Superior temporal gyrus (tissue), 1 donor: ENCODE measurements around the gene ADAM22.
"Not testable (repeated sequence)": the region's sequence is repeated elsewhere in the genome, so short reads cannot be mapped to it uniquely, and the experiment has no call there.

ENCODE experiments used
- DNase-seq: peaks from one replicate; pipeline ENCODE4 v3.0.0-alpha.2; 2016; ENCODE audit errors: extremely low spot score

The ADAM22 gene

DNA sequence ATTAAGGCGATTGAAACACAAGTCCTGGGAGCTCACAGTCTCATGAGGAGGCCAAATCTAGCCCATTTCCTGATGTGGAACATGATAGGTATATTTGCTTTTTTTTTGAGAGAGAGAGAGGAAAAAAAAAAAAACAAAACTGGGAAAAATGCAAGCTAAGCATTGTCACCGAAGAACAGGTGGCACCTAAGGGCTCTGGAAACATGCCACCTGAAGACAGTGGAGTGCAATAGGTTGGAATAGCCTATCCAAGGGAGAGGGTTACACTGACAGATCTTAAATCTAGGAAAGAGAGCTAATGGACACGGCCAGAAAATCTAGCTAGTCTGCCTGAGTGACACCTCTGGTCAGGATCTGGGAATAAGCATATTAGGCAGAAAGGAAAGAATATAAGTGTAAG lies 175.6 kb downstream of the ADAM22 start:
- DNase-seq: no peak

DNA sequence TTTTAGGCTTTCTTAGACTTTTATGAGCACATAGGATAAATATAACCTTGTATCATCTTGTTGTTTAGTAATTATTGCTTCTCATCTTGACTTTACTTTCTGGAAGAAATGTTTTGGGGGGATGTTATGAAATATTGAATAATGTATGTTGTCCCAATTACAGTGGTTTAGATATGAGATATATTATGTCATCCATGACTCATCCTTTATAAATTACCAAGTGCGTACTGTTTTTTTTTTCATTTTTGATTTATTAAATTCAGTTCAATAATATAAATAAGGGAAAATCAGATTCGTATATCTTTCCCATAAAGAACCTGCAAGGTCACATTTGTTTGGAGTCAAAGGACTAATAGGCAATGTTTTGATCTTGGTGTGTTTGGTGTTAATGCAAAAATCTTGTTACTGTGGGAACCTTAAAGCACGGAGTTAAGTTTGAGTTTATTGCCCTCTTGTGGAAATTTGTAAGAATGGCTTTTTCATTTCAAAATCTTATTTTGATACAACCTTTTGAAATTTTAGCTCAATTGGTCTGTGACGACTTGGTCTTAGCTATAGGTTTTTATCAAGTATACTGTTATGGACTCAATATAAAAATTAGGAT lies 177.2 kb downstream of the ADAM22 start:
- DNase-seq: peak; percentile 83

DNA sequence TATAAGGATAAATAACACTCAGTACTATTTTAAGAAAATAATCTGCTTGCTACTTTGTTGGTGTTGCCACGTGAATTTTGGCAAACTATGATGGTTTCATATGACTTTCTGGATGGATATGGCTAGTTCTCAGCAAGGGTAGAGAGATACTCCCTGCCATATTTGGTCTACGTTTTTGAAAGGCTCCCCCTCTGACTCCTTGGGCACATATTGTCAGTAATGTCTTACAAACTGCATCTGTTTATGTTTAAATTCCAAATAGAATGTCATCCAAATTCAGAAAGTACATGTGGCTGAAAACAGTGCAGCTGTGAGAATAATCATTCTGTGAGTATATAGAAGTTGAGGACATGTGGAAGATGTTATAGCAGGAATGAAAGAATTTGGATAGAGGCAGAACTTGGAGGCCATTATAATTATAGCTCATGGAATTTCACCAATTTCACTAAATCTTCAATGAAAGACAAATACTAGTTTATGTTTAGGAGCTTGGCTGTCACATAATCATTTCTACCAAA lies 178.0 kb downstream of the ADAM22 start:
- DNase-seq: no peak

DNA sequence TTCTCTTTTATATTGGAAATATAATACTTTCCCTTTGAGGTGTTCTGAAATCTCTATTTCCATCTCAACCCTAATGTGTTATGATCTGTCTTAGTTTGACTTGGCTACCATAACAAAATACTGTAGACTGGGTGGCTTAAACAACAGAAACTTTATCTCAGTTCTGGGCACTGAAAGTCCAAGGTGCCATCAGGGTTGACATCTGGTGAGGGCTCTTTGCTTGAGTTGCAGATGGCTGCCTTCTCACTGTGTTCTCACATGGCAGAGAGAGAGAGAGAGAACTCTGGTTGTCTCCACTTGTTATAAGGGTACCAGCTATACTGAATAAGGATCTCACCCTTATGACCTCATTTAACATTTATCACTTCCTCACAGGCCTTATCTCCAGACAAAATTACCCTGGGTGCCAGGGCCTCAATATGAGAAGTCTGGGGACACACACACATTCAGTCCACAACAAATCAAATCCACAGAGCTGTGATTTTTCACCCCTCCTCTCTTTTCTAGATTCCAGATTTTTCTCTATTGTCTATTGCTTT lies 181.3 kb downstream of the ADAM22 start:
- DNase-seq: no peak

DNA sequence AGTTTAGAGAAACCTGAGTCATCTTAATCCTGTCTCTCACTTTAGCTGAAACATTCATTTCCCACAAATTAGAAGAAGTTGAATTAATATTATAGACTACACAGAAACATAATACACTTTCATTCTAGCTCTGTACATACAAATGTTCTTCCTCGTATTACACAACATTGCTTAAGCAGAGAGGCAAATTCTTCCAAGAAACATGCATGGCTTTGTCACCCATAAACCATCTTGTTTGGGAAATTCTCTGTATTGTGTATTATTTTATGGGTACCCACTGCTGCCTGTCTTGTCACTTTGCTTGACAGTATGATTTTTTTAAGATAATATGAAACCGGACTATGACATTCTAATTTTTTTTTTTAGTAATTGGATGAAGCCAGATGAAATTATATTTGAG lies 181.8 kb downstream of the ADAM22 start:
- no peak for DNase-seq

DNA sequence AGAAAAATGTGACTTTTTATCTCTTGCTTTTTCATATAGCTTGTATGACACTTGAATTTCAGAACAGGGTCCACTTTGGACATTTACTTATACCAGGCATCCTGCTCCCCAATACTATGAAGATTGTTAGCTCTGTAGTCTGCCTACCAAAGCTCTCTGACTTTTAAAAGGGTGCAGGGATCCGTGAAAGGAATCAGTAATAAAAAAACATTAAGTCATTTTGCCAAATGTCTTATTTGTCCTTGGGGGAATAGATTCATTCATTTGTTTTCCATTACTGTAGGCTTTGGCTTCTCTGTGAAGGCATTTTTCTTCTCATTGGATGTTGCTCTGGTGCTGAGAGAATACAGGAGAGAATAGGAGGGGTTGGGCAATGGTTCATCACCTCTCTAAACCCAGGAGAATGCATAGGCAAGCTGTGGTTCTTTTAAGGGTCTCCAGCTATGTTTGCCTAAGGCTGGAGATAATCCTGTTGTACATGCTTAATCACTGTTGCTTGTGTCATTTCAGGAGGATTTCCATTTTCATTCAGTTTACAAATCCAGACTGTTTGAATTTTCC lies 182.3 kb downstream of the ADAM22 start:
- DNase-seq: no peak

DNA sequence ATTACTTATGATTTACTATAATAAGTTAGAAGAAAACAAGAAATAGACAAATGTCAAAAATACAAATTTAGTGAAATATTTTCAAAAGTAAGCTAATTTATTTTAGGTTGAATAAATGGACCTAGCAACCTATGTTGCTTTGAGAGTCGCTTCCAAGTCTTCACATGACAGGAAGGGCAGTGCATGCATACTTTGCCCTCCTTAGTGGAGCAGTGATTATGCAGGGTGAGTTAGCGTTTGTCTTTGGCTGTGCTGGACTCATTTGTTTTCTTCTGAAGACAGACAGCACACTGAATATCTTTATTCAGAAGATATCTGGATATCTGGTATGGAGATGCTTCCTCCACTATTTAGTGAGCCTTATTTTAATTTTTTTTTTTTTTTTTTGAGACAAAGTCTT lies 183.3 kb downstream of the ADAM22 start:
- no peak for DNase-seq

DNA sequence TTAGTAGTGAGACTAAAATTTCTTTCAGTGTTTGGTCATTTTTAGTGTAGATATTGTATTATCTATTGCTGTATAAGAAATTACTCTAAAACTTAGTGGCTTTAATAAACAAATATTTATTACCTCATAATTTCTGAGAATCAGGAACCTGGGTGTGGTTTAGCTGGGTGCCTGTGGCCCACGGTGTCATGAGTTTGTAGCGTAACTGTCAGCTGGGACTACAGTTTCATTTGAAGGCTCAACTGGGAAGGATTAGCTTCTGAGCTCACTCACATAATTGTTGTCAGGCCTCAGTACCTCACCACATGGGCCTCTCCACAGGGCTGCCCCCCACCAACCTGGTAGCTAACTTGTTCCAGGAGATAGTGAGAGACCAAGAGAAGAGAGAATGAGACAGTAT lies 187.3 kb downstream of the ADAM22 start:
- DNase-seq: no peak

DNA sequence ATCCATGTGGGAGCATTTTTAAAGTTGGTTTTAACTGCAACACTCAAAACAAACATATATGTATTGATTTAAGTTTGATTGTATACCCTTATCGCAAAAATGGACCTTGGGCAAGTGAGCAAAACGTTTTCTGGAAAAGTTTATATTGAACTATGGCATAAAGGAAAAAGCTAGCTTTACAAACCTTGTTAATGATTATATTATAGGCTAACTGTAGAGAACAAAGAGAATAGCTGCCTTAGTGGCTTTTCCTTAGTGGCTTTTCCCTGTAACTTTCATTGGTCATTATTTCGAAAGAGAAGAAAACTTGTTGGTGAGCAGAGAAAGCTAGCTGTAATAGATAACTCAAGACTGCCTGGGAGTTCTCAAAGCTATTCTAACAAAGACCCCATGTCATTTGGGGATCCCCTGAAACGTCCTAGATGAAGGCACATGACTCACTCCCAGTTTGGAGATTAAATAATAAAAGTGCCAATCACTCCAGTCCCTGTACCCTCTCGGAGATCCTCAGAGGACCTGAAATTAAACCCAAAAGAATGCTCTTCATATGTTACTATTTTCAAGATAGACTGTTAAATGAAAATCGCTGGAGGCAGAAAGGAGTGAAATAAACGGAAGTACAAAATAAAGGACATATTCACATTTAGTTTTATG lies 193.7 kb downstream of the ADAM22 start:
- DNase-seq: no peak

DNA sequence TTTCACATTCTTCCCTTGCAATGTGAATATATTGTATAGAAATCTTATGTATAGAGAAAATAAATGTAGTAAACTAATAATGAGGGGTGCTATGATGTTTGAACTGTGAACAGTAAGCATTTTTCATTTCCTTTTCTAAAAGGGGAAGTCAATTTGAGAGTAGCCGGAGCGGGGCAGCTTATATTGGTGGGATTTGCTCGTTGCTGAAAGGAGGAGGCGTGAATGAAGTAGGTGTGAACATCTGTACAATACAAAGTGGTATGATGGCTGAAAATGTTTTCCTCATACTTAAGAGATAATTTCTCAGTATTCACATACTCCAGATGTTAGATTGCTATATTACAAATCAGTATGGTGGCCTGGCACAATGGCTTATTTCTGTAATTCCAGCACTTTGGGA lies 198.7 kb downstream of the ADAM22 start:
- no peak for DNase-seq

DNA sequence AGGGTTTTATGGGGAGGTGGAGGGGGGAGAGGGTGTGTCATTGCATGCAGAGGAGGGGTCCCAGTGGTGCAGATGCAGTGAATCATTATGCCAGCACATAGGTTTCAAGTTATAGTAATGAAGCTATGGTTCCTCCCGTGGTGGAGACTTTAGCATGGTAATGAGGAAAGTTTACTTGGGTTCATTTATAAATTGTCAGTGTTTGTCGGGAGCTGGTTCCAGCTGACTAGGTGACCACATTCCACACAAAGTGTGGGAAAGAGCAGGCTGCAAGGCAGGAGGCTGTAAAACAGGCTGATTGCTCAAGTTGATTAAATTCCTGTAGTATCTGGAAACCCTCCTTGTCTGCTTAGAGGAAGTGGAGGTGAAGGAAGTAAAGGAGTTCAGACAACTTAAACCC lies 206.9 kb downstream of the ADAM22 start:
- DNase-seq: no peak

DNA sequence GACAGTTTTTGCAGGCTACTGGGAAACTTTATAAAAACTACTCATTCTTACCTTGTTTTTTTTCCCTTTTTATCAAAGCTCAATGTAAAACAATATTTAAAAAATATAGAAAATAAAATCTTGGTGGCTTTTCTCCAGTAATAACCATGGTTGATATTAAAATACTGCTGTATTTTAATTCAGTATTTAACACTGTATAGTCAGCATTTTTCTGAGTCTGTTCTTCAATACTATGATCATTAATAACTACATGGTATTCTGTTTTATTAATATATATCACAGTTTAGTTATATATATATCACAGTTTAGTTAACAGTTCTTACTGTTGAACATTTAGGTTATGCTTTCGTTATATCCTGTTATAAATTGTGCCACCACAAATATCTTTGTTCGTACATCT lies 207.4 kb downstream of the ADAM22 start:
- no peak for DNase-seq

DNA sequence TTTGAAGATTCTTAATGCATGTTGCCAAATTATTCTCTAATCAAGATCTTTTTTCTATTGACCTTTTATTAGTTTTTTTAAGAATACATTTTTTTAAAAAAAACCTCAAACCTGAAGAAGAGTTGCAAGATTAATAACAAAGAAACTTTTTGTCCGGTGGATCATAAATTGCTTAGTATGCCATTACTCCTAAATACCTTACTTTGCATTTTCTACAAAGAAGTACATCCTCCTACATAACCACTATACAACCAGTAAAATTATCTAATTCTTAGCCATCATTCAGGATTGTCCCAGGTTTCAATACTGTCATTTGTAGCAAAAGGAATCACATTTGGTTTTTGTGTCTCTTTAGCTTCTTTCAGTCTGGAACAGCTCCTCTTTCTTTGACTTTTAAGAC lies 207.9 kb downstream of the ADAM22 start:
- no peak for DNase-seq

DNA sequence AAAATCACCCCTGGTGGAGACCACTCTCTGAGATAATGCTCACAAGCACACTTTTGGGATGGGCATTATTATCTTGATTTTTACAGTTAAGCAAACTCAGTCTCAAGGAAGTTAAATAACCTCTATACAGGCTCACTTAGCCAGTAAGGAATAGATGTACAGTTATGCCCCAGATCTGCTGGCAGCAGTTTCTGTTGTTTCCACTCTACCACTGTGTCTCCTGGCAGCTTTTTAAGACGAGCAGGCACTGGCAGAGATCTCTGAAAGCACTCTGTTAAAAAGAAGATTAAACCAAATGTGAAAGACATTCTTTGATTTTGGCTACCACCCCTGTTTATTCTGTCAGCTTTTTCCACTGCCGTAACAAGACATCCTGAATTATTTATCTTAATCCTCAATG lies 212.6 kb downstream of the ADAM22 start:
- peak; percentile 26 for DNase-seq

DNA sequence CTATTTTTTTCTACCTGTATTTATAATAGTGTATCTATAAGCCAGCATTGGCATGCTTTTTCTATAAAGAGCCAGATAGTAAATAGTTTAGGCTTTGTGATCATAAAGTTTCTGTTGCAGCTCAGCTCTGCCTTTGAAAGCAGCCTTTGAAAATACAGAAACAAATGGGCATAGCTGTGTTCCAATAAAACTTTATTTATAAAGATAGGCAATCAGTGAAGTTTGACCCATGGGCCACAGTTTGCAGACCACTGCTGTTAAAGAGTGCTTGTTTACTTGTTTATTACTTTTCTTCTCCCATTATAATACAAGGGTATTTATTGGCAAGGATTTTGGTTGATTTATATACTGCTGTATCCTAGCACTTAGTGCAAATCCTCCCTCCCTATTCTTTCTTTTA lies 213.3 kb downstream of the ADAM22 start:
- DNase-seq: no peak

DNA sequence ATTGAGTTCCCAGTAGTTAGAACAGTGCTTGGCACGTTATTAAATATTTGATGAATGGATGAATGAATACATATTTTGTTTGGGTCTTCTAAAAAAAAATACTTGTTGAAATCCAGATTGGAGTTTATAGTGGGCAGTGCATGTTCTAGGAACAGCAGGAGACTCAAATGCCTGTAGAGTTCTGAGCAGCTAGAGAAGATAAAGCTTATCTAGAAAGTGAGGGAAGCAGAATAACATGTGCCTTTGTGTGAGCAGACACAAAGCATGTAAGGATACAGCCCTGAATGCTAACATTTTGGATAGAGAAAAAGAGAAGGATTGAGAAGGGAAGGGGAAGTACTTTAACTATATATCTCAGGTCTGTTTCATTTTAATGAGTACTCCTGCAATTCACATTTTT lies 213.9 kb downstream of the ADAM22 start:
- DNase-seq: no peak

DNA sequence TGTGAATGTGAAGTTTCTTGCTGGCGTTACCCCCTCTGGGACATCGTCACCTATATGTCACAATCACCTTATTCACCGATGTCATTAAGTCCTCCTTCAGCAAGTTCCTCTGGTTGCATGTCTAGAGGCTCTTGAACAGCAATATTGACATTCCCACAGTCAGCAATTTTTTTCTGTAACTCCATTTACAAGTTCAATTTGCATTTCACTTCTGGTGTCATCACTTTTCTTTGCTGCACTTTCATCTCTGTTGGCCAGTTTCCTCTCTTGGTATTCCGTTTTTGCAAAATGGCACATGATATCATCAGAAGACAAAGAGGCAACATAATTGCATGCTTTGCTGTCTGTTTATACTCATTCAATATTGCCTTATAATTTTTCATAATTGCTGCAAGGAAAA lies 216.0 kb downstream of the ADAM22 start:
- no peak for DNase-seq

DNA sequence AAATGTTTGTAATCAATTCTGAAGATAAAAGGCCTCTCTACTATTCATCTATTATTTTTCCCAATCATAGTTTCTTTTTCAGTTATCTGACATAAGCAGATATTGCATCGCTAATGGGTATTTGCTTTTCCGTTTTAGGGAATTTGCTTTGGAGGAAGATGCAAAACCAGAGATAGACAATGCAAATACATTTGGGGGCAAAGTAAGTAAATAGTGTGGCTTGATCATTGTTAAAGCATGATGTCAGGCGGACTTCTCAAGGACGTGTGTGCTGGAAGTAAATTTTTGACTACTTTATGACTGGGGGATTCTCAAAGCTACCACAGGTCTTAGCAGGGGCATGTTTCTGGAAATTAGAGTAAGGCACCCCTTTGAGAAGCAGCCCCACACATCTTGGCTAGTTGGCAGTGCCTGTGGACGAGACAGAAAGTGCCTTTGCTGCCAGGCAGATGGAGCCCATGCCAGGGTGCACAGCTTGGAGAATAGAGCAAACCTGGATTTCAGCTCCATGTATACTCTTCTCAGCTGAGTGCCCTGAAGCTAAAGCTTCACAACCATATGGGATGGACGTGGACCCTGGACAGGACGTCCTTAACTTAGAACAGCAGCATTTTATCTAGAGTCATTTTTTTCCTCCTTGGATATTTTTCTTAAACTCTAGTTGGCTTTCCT lies 217.2 kb downstream of the ADAM22 start:
- no peak for DNase-seq

DNA sequence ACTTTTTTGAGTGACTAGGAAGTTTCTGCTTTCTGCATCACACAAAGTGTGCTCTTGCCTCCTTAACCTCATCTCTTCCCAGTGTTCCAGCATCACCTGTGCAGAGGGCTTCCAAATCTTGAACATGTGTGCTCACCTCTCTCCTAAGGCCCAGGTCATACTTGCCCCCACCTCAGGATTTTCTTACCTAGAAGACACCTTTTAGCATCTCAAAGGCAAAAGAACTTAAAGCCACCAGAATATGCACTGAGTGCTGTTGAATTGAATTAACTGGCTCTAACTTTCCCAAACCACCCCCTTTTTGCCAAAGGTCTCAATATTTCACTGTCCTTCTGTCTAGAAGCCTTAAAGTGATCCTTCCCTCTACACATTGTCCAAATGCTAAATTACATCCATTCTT lies 219.3 kb downstream of the ADAM22 start:
- no peak for DNase-seq

DNA sequence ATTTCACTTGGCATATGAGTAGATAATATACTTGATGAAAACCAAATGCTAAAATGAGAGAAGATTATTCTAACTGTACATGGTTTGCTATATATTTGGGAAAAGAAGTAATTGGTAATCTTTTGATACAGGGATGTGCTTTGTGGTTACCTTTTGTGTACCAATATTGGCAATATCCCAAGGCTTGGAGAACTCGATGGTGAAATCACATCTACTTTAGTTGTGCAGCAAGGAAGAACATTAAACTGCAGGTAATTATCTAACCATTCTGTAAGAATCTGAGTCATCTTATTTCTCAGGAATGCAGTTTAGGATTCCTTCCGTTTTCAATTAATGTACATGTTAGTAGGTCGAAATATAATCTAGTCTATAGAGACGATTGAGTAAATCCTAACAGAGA lies 221.7 kb downstream of the ADAM22 start:
- DNase-seq: no peak

DNA sequence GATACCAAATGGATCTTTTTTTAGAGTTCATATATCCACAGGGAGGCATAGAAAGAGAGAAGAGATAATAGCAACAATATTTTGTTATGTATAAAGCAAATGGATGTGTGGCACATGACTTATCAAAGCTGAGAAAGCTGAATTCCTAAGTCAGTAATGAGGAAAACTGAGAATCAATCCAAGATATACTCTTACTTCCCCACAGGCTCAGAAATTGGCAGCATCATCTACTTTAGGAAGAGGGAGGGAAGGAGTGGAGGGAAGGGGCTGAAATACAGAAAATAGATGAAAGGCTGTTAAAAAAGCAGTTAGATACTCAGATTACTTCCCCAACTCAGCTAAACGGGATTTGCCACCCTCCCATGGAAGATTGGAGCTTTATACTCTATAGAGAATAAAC lies 222.3 kb downstream of the ADAM22 start:
- DNase-seq: no peak

DNA sequence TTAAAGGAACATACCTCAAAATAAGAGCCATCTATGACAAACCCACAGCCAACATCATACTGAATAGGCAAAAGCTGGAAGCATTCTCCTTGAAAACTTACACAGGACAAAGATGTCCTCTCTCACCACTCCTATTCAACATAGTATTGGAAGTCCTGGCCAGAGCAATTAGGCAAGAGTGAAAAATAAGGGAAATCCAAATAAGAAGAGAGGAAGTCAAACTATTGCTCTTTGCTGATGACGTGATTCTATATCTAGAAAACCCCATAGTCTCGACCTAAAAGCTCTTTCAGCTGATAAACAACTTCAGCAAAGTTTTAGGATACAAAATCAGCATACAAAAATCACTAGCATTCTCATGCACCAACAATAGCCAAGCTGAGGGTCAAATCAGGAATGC lies 225.7 kb downstream of the ADAM22 start:
- DNase-seq: not testable (repeated sequence)

DNA sequence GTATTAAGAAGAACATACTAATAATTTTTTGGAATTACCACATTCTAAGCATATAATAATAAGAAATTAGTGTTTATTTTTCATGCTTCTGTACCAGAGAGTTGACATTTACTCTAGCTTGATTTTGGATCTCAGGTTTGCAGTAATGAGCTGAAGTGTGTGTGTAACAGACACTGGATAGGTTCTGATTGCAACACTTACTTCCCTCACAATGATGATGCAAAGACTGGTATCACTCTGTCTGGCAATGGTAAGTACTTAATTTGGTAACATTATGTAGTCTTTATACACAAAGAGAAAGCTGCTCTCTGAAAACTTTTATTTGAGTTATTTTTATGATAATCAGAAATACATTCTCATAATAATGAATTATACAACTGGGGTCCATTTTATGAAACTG lies 231.6 kb downstream of the ADAM22 start:
- DNase-seq: no peak
